GM06990 (cell line): ENCODE data around the gene CHAD.
"Not testable (repeated sequence)": the region's sequence is repeated elsewhere in the genome, so short reads cannot be mapped to it uniquely, and the experiment has no call there.

Experiments
- DNase-seq: peaks from one replicate; pipeline ENCODE4 v3.0.0-alpha.2; 2011; ENCODE audit not compliant: insufficient read length; ENCODE audit errors: extremely low read depth
- H3K27me3 ChIP-seq: replicated peaks from 2 replicates; pipeline ENCODE4 v1.6.0; 2011; ENCODE audit warnings: low read length; ENCODE audit not compliant: control insufficient read depth, insufficient read depth
- H3K36me3 ChIP-seq: 2 replicates; pipeline ENCODE4 v1.5.1; 2011; ENCODE audit warnings: low read length; ENCODE audit not compliant: control insufficient read depth, insufficient read depth
- H3K4me3 ChIP-seq: replicated peaks from 2 replicates; pipeline ENCODE4 v1.5.1; 2011; ENCODE audit warnings: low read depth, mild to moderate bottlenecking, control low read depth, low read length
- CTCF ChIP-seq: IDR thresholded peaks from 2 replicates; pipeline ENCODE4 v1.5.1; 2011; ENCODE audit warnings: low read length, control low read depth, mild to moderate bottlenecking, inconsistent platforms; ENCODE audit not compliant: insufficient read depth, poor library complexity, severe bottlenecking

Gene CHAD

GRCh38 chr17:50421308-50422051 lies 47.2 kb downstream of the CHAD start:
- TF ChIP-seq CTCF: no peak

GRCh38 chr17:50420419-50421112 lies 48.1 kb downstream of the CHAD start:
- no peak overlapping the region for H3K4me3 ChIP-seq

More at GRCh38 chr17:50421308-50422051, 47.2 kb downstream of the CHAD start:
- Histone ChIP-seq H3K27me3 (no peaks in the 10 kb centered on the region), H3K36me3 (no peaks in the 10 kb centered on the region), H3K4me3 (0 out of 2 replicates have a peak overlapping the region, but pooled peaks have one; percentile 17)
- DNase-seq: peak; percentile 39

GRCh38 chr17:50419577-50419976 lies 49.1 kb downstream of the CHAD start:
- H3K27me3 ChIP-seq, H3K4me3 ChIP-seq, DNase-seq, H3K36me3 ChIP-seq: not testable (repeated sequence)

More at GRCh38 chr17:50420419-50421112, 48.1 kb downstream of the CHAD start:
- DNase-seq: no peak
- Histone ChIP-seq H3K36me3 (no peaks in the 10 kb centered on the region), H3K27me3 (no peaks in the 10 kb centered on the region)
- TF ChIP-seq CTCF: no peak

- no peak for DNase-seq
- no peak for TF ChIP-seq CTCF
- Histone ChIP-seq H3K27me3 (no peaks in the 10 kb centered on the region), H3K4me3 (no peak overlapping the region), H3K36me3 (no peaks in the 10 kb centered on the region)
Measured at GRCh38 chr17:50414808-50415207, 53.9 kb downstream of the CHAD start.
